Sciatic nerve (tissue), 2 donors: ENCODE results near the gene FRAS1. TPM values are rescaled to one million over a fixed set of nuclear protein-coding genes. Genes with fewer than 3 reads are reported as not detected.
"Not testable (repeated sequence)": the region's sequence is repeated elsewhere in the genome, so short reads cannot be mapped to it uniquely, and the experiment has no call there.

ENCODE experiments used
- ATAC-seq: fragments of 200-7000 bp; cut with Tn5 transposase; one replicate; pipeline ENCODE4 v1.9.1; 2020; ENCODE audit warnings: mild to moderate bottlenecking, moderate library complexity
- DNase-seq: peaks from one replicate; pipeline ENCODE4 v3.0.0-alpha.2; 2020; ENCODE audit warnings: low spot score
- intact Hi-C: fragments of 100-400 bp; cut with DNase I; formaldehyde crosslinking; loops from one replicate; pipeline ENCODE4 v1.14.2; 2022
- total RNA-seq: library from RNA; stranded (reverse); fragmentation: NEBNext Ultra II Directional; extraction: Animal tissue kit (Norgen Biotek cat#: 25700); gene quantifications from one replicate; pipeline ENCODE4 v1.2.1, GENCODE V29; 2021
- donor health status: DM: no; HTN: no; CAD: no.
- donor health status: DM: no; HTN: no; CAD: no.

Gene FRAS1
- total RNA-seq, 1 donor from 2014 or later, result 9.7 TPM

DNA sequence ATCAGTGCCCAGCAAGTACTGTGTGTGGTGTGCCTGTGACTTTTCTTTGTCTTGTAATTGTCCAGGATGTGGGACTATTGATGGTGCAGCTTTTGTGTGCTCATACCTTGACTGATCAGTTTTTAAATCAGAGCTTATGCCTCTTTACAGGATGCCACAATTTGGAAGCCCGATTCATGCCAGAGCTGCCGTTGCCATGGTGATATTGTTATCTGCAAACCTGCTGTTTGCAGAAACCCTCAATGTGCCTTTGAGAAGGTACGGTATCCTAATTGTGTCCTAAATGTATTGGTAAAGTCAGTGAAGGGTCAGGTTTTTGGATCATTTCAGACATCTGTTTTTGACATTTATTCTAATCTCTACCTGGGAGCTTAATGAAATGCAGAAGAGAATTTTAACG is 180.2 kb downstream of the FRAS1 start:
- ATAC-seq, result no peak
- DNase-seq, result no peak
- intact Hi-C loops, result no loop called here

- no peak for ATAC-seq
- intact Hi-C loops, result no loop called here
- DNase-seq, result no peak
These were observed 184.9 kb downstream of the FRAS1 start for GRCh38 chr4:78242071-78242470.

DNA sequence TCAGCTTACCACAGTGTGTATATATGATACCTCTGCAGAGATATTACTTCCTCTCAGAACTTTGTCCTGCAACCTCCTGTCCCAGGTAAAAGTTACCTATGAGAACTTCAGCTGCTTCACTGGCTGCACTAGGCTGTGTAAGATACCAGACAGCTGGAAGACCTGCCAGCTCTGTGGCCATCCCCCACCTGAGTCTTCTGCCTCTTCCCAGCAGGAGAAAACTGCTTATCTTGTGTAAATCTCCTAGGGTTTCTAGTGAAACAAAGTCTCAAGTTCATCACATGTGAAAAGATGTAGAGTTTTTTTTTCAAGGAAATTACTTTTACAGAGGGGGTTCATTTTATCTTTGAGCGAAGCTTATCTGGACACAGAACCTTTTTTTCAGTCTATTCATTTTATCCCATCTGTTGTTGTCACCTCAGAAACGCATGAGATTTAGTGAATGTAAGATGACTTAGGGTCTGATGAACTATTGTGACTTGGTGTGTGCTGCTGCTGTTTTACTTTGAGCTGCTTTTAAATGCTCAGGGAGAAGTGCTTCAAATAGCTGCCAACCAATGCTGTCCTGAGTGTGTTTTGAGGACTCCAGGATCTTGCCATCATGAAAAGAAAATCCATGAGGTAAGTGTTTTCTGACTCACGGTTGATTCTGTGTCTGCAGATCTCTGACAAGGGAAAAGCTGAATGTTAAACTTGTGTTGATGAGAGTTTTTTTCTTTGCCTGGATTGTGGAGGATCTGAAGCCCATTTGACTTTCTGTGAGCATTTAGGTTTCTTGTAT is 187.8 kb downstream of the FRAS1 start:
- intact Hi-C loops, result no loop called here
- ATAC-seq (no peak), DNase-seq (no peak)

DNA sequence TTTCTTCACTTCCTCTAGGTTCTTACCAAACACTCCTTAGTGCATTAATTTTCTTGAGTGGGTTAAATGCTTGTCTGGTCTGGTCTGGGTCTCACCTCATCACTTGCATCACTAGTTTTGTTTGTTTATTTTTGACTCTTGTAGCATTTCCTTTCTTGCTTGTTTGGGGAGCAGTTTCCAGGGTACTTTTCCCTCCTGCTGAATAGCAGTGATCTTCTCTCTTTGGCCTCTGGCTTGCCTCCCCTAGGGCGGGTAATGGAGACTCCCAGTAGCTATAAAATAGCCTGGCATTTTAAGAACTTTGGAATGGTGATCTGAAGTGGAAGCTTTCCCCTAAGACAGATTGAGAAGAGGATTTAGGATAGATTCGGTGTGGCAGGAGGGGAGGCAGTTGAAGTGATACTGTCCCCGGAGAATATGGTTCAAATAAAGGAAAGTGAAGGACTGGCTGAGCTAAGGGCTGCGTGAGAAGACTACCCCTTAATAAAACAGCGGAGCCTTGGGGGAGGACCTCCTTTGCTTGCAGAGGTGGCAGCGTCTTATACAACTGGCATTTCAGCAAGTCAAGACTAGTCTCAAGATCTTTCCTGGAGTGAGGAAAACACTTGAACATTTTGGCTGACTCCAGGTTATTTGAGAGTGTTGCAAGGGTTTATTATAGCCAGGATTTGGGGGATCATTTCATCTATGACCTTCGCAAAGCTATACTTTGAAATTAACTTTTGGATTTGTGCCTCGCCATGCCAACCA is 190.6 kb downstream of the FRAS1 start:
- intact Hi-C loops, result no loop called here
- DNase-seq, result no peak
- ATAC-seq, result no peak

DNA sequence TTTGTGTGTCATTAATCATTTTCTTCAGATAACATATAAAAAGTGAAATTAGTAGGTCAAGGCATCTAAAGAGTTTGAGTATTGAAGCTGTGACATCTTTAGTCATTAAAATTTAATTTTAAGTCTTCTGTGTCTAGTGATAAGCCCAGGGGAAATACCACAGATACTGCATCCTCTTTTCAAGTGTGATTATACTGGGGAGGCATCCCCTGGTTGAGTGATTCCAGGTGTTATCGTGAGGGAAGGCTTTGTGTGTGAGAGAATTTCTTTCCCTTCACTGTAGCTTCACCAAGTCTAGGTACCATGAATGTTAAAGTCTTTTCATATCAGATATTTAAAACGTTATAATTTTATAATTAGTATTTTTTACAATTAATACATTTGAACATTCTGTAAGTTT is 193.4 kb downstream of the FRAS1 start:
- ATAC-seq, result no peak
- DNase-seq, result no peak
- intact Hi-C loops, result no loop called here

- DNase-seq, intact Hi-C loops, ATAC-seq: not testable (repeated sequence)
These were observed 195.7 kb downstream of the FRAS1 start for GRCh38 chr4:78252773-78253172.

- DNase-seq (no peak), ATAC-seq (no peak)
- intact Hi-C loops, result no loop called here
These were observed 197.8 kb downstream of the FRAS1 start for GRCh38 chr4:78254893-78255292.

- no peak for DNase-seq
- no peak for ATAC-seq
- intact Hi-C loops, result no loop called here
These were observed 207.9 kb downstream of the FRAS1 start for GRCh38 chr4:78265006-78265405.

- DNase-seq, result no peak
- intact Hi-C loops, result no loop called here
- ATAC-seq, result no peak
These were observed 210.7 kb downstream of the FRAS1 start for GRCh38 chr4:78267790-78268189.

- ATAC-seq (no peak), DNase-seq (no peak)
- intact Hi-C loops, result no loop called here
These were observed 211.5 kb downstream of the FRAS1 start for GRCh38 chr4:78268597-78268996.

DNA sequence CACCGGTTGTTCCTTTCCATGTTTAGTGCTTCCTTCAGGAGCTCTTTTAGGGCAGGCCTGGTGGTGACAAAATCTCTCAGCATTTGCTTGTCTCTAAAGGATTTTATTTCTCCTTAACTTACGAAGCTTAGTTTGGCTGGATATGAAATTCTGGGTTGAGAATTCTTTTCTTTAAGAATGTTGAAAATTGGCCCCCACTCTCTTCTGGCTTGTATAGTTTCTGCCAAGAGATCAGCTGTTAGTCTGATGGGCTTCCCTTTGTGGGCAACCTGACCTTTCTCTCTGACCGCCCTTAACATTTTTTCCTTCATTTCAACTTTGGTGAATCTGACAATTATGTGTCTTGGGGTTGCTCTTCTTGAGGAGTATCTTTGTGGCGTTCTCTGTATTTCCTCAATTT is 218.3 kb downstream of the FRAS1 start:
- intact Hi-C loops, DNase-seq, ATAC-seq: not testable (repeated sequence)

DNA sequence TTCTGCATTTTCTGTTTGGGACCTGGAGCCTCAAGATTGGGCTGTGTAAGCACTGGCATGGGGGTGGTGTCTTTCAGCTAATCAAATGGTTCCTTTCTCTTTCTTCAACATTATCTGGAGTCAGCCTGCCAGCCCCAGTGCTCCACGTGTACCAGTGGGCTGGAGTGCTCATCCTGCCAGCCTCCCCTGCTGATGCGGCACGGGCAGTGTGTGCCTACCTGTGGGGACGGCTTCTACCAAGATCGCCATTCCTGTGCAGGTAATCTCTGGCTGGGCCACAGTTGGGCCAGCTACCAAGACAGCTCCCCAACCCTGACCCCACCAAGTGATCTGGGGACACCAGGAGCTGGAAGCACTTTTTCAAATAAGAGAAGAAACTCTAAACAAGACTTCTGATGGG is 229.2 kb downstream of the FRAS1 start:
- ATAC-seq (no peak), DNase-seq (no peak)
- intact Hi-C loops, result no loop called here

GRCh38 chr4:78288327-78288726 is 231.2 kb downstream of the FRAS1 start:
- ATAC-seq (no peak), DNase-seq (no peak)
- intact Hi-C loops, result no loop called here

DNA sequence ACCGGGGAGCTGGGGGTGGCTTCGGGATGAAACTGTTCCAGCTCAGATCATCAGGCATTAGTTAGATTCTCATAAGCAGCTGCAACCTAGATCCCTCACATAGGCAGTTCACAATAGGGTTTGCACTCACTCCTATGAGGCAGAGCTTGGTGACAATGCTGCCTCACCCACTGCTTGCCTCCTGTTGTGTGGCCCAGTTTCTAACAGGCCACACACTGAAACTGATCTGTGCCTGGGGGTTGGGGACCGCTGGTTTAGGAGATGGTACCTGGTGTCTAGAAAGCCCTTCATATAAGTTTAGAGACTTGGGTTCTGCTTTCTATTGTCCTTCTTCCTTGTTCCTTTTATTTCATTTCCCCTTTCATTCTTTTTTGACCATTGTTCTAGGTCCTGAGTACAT is 234.2 kb downstream of the FRAS1 start:
- intact Hi-C loops, result no loop called here
- no peak for ATAC-seq
- no peak for DNase-seq

GRCh38 chr4:78292341-78292740 is 235.2 kb downstream of the FRAS1 start:
- intact Hi-C loops, result no loop called here
- ATAC-seq, result no peak
- no peak for DNase-seq

- DNase-seq (no peak), ATAC-seq (no peak)
- intact Hi-C loops, result no loop called here
These were observed 235.7 kb downstream of the FRAS1 start for GRCh38 chr4:78292856-78293255.

DNA sequence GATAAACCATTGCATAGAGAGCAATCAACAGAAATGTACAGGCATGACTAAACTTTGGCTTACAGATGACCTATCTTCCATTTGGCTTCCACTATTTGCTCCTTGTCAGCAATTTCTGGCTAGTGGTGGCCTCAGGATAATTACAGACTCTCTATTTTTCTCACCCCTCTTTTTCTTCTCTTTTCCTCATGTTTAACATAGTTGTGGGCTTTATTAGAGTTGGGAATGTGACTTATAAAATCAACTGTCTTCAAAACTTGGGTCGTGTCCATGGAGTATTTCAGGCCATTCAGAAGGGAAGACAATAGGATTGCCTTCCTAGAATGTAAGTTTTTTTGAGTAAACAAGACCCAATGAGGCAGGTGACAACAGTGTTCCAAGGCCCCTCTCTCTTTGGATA is 236.2 kb downstream of the FRAS1 start:
- intact Hi-C loops, result no loop called here
- DNase-seq, result no peak
- ATAC-seq, result no peak

- DNase-seq, result no peak
- intact Hi-C loops, result no loop called here
- ATAC-seq, result peak; percentile 38
These were observed 236.7 kb downstream of the FRAS1 start for GRCh38 chr4:78293821-78294301.

GRCh38 chr4:78296261-78296660 is 239.1 kb downstream of the FRAS1 start:
- DNase-seq (no peak), ATAC-seq (no peak)
- intact Hi-C loops, result no loop called here

DNA sequence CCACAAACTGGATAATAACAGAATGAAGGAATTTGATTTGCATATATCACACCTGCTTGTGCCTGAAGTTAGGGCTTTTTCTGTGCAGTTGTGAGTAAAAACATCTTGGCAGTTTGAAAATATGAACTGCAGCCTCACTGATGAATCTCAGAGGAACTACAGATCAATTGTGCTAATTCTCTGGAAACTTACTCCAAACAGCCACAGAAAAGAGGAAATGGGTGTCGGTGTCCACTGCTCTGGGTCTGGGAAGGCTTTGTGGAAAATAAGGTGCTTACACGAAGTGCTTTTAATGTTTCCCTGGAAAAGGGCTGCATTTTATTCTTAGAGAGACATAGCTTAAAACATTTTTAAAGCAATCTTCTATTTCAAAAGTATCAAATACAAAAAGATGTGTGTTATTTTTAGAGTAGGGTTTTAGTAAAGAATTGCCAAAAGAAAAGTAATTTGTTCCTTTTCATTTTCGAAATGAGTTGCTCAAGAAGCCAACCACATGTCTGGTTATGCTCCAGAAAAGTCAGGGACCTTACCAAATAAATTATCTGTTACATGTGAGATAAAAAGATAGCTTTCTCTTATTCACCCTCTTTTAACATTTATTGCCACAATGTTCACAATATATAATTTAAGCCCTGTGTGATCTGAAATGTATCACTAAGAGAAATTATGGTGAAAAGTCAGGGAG is 240.1 kb downstream of the FRAS1 start:
- ATAC-seq, result peak; percentile 59
- DNase-seq, result no peak
- intact Hi-C loops, result no loop called here
